NOMO-1 treated with DMSO at 0.1 percent for 48 hours (cell line): ENCODE results near the gene PSMB5.

ENCODE experiments used
- DNase-seq: peaks from one replicate; lab custom pipeline; 2025; ENCODE audit not compliant: unreplicated experiment; lab: John Stamatoyannopoulos, UW

The PSMB5 gene

DNA sequence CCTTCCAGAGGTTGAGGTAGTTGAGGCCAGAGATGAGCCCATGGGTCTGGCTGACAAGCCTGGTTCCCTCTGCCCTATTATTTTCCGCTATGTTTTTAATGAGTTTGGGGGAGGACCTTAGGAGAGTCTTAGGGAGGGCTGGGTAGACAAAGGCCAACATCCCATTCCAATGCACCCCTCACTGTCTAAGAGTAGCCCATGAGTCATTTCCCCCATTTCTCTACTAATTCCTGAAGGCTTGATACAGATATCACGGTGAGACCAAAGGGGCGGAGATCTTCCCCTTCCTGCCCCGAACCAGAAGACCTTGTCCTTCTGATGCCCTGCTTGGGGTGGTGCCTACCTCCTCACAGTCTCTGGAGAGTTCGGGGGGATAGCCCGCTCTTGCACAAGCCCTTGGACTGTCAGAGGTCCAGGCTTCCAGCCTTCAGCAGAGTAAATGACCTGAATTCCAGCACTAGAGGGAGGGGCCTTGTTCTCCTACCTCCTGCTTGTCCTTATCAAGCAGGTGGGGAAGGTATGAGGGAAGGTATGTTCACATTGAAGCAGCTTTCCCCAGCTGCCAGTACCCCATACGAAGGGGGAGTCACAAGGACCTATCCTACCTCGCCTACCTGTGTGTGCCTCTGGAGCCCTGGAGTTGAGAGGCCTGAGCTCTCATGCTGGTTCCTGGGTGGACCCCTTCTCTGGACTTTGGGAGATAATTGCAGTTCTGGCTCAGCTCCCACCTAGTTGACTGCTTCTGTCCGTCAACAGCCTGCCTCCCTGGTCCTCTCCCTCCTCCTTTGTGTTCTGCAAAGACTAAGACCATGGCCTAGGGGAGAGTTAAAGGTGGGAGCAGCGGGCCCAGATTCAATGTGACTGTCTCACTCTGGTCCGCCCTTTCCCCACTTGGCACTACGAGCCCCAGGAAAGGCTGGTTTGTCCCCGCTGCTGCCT lies 11.0 kb upstream of the PSMB5 start:
- DNase-seq = no peak

DNA sequence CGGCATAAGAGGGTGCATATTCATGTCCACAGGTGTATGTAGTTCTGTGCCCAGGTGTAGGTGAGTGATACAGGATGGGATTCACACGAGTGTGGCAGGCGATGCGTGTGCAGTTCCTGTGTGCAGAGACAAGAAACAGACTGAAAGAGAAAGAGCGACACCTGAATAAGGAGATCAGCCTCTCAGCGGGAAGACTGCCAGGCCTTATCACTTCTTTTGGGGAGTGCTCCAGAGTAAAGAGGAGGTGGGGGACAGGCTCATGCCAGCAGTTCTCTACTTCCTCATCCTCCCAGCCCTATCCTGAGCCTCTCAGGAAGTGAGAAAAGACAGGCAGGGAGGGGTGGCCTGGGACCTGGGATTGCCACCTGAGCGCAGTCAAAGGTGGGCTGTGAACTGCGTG lies 10.1 kb upstream of the PSMB5 start:
- no peak for DNase-seq

DNA sequence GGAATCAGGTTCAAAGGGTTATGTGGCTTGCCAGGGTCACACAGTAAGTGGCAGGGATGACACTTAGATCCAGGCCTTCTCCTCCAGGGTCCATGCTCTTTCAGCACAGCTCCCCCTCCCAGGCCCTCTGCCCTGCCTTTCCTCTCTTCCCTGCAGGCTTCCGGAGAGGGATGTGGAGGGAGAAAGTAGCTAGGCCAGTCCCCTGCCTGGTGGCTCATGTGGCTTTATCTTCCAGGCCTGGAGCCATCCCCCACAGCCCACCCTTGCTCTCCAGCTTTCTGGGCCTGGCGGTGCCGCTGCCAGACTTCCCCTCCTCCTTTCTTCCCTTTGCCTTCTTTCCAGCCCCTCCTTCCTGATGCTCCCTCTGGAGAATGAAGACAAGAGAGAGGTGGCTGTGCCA lies 9.1 kb upstream of the PSMB5 start:
- DNase-seq = no peak

DNA sequence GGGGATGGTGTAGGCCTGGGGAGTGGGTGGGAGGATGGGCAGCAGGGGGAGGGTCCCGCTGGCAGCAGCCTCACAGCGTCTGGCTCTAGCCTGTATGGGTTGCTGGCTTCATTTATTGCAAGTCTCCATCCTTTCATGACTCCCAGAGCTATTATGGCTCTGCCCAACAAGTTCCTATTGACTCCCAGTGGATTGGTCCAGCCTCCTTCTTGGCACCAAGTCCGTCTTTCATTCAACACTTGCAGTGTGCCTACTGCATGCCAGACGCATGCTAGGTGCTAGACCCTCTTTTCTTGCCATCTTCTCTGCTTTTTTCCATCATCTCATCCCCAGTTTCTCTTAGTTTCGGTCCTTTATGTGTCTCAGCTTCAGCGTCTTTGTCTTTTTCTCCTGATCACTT lies 8.4 kb upstream of the PSMB5 start:
- DNase-seq = no peak

DNA sequence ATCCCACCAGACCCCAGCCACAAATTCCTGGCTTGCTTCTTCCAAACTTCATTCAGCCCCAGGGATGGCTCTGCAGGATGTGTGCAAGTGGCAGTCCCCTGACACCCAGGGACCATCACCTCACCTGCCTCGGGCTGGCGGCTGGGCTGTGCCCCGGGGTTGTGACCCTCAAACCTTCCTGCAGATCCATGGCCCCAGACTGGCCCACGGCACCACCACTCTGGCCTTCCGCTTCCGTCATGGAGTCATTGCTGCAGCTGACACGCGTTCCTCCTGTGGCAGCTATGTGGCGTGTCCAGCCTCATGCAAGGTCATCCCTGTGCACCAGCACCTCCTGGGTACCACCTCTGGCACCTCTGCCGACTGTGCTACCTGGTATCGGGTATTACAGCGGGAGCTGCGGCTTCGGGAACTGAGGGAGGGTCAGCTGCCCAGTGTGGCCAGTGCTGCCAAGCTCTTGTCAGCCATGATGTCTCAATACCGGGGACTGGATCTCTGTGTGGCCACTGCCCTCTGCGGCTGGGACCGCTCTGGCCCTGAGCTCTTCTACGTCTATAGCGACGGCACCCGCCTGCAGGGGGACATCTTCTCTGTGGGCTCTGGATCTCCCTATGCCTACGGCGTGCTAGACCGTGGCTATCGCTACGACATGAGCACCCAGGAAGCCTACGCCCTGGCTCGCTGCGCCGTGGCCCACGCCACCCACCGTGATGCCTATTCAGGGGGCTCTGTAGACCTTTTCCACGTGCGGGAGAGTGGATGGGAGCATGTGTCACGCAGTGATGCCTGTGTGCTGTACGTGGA lies 7.7 kb upstream of the PSMB5 start, which contains the start of gene PSMB11:
Gene PSMB11 (plus strand): TSS at position 51 of the 804 bp plus-strand sequence. CDS start 14 bp downstream, at position 65.
- DNase-seq = no peak

DNA sequence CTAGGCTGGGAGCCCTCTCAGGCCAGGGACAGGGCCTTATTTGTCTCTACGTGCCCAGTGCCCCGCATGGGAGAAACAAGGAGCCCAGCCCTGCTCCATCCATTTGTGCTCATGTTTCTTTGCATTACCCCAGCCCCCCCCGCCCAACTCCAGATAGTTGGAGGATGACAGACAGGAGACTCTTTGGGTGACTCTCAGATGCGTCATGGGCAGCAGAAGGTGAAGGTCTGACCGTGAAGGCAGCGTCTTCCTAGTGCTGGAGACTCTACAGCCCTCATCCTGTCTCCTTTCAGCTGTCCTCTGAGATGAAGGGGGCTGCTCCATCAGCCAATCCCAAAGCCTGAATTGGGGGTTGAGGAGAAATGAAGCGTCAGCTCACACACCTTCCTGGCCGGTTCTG lies 7.0 kb upstream of the PSMB5 start:
- no peak for DNase-seq

DNA sequence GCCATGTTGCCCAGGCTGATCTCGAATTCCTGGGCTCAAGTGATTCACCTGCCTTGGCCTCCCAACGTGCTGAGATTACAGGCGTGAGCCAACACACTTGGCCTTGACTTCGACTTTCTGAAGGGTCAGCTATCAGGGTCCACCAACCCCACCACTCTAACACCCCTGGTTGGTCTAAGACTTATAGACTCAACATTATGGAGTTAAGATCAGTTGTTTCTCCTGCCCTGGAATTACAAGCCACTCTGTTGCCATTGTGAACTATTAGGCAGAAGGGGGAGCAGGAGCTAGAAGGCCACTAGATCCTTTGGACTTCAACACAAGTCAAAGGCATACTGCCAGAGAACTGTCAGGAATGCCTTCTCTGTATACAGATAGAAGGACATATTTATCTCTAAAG lies 5.4 kb upstream of the PSMB5 start:
- DNase-seq = no peak

DNA sequence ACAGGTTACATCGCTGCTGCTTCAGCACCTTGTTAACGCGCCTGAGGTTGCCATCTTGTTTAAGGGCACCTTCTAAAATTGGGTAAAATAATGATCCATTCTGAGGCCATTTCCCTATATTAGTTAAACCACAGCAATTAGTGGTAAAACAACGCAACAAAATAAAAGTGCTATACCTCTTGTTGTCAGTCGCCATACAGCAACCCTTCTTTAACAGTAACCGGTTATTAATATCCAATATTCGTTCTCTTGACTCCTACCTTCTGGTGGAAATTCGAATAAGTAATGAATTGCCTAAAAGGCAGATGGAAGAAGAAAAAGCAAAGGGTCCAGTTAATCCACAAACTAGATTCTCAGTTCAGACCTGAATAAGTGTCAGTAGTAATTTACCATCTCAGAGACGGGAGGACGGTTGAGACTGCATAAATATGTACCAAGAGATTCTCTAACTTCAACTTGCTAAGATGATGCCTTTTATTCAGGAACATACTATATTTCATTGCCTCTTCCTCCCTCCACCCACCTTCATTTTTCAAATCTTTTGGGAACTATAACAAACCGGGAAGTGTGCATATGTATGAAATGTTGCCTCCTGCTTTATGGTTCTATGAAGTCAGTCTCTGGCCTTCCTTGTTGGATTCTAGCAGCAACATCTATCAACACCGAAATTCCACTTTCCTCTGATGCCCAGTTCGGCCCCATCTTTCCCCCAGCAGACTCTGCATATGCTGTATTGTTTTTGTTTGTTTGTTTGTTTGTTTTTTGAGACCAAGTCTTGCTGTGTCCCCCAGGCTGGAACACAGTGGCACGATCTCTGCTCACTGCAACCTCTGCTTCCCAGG lies 824 bp upstream of the PSMB5 start:
- no peak for DNase-seq

DNA sequence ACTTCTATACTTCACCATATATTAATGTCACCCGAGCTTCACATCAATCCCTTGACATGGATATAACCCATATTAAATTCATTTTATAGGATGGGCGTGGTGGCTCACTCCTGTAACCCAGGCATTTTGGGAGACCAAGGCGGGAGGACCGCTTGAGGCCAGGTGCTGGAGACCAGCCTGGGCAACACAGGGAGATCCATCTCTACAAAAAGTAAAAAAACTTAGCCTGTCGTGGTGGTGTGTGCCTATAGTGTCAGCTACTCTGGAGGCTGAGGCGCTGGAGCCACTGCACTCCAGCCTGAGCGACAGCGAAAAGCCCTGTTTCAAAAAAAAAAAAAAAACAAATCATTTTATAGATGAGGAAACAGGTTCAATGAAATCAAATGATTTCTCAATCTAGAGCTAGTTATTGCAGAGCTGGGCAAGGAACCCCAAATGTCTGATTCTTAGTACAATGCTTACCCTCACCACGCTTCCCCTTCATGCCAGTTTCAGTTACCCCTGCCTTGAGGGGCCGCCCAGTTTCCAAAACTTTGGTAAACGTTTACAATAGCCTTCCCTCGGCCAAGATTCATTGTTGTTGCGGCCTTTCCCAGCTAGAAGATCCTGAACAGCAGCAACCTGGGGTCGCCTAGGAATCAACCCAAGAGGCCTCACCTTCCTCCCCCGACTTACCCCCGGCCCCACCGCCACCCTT lies 751 bp downstream of the PSMB5 start:
- no peak for DNase-seq

DNA sequence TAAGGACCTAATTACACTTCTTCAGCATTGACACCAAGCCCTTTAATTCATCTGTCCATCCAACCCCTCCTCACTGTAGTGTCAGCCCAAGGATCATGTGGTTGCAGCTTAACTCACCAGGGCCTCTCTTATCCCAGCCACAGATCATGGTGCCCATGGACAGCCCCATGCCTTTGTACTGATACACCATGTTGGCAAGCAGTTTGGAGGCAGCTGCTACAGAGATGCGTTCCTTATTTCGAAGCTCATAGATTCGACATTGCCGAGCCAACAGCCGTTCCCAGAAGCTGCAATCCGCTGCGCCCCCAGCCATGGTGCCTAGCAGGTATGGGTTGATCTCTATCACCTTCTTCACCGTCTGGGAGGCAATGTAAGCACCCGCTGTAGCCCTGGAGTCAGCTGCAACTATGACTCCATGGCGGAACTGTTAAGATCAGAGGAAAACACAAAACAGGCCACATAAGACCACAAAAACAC lies 1.4 kb downstream of the PSMB5 start:
- DNase-seq = no peak

DNA sequence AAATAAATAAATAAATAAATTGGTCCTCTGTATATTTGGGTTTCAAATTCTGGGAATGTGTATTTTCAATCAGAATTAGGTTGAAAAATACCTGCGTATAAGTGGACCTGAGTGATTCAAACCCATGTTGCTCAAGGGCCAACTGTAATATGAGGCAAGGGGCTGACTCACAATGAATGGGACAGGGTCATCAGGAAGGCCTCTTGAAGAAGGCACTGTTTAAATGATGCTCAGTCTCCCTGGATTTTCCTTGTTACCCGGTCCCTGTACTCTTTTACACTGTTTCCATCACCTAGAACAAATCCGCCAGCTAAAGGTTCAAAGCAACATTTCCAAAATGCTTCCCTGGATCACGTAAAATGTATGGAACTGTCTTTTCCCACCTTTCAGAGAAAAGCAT lies 3.8 kb downstream of the PSMB5 start:
- DNase-seq = no peak

DNA sequence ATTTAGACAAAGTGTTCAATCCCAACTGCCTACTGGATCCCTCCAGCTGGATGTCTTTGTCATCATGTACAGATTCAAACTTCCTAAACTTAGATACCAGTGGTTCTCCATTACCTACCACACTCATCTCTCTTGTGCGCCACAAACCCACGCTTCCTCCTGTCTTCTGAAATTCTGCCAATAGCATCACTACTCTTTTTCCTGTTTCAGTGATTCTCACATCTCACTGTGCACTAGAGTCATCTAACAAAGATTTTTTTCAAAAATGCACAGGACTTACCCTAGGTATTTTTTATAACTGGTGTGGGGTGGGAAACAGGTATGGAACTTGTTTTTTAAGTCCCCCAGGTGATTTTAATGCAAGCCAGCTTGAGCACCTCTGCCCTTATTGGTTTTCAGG lies 5.9 kb downstream of the PSMB5 start:
- DNase-seq = no peak

DNA sequence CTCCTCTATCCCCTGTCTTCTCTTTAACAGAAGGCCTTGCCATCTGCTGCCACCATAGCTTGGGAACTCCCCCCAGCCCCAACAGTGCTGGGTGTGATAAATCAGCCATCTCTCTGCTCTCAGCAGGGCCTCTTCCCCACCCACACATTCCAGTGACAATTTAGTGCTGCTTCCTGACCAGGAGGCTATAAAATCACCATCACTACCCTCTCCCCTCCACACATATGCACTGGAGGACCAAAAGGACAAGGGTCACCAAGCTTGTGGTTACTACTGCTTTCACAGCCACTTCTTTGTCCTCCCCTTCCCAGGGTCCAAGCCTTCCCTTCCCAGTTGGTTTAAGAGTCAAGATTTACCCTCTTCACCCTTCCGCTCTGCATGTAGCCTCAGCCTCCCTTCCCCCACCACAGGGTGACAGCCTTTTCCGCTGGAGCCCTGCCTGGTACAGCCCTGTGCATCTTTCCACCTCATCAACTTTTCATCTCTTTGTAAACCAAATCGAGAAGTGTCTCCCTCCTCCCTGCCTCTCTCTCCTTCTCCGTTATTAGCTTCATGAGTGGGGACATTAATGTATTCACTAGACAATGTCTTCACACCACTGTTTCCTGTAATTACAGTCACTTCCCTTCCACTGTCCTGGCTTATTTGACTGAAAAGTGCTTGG lies 9.4 kb downstream of the PSMB5 start:
- DNase-seq = peak; percentile 38

DNA sequence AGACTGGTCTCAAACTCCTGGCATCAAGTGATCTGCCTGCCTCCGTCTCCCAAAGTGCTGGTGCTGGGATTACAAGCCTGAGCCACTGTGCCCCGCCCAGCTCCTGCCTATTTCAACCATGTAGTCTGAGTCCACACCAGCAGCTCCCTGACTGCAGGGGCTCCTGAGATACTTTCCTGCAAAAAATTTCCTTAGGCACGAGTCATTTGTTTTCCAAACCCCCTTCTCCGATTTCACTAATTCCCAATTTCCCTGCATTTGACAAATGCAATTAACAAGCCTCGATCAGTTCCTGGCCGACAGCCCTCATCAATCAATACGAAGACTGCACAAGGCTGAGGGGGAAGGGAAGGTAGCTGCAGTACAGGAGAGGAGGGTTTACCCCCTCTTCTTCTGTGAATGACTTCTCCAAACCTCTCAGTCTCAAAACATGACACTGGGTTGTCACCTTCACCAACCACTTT lies 10.1 kb downstream of the PSMB5 start:
- no peak for DNase-seq

DNA sequence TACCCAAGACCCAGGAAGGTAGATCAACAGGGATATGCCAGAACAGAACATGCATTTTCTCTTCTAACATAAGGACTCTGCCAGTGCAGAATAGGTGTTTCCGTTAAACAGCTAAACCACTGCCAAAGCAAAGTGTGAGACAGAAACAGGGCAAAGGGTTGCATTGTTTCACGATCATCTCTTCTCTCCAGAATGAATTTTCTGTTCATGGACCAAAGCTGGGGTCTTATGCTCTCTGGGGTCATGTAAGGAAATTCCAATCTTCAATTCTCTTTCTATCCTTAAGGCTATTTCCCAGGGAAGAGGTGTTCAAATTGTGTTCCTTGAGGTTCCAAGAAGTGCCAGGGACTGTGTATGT lies 10.9 kb downstream of the PSMB5 start:
- DNase-seq = no peak

DNA sequence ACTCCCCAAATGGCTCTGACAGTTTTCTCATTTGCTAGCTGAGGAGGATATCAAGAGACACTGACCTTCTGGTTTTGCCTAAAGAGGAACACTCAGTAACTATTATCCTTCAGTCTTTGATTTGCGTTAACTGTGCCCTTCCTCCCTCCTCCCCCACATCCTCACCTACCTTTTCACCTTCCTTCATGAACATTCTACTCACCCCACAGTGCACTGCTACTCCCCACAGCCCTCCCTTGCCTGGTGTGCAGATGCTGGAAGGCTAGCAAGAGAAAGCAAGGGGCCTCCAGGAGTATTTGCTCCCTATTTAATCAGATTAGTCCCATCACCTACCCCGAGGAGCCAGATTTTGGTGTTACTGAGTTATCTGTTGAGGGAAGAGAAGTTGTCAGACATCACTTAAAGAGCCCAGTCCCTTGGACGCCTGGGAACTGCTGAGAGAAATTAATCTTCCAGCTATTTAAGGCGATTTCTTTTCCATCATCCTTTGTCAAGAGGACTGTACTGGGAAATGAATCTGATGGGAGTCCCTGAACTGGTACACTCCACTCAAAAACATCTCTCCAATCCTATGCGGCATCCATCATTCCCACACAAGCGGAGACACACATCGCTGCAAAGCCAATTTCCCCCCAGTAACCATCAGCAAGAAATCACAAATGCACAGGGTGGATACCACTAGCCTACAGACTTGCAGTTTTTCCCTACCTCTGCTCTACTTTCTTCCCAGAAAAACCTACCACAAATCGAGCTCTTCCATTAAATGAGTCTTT lies 11.5 kb downstream of the PSMB5 start:
- DNase-seq = no peak

DNA sequence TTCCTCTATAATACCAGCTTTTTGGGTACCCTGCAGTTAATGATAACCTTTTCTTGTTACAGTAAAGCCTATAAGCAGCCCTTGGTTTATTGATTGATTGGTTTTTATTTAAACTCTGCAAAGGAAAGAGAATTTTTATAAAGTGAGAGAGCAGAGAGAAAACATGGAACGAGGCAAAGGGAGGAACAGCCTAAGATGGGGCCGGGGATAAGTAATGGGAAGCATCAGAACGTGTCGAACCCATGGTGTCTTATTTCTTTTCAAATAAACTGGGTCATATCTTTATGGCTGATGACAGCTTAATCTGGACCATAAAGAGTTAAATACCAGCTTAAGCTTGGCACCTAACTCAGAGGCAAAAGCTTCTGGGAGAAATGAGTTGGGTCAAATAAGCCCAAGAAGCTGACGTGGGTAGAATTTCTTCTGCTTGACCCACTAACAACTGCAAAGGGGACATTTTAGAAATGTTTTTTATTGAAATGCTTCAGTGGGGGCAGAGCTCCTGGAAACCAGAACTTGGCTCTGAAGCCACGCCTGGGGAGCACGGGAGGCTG lies 12.7 kb downstream of the PSMB5 start:
- DNase-seq = no peak

DNA sequence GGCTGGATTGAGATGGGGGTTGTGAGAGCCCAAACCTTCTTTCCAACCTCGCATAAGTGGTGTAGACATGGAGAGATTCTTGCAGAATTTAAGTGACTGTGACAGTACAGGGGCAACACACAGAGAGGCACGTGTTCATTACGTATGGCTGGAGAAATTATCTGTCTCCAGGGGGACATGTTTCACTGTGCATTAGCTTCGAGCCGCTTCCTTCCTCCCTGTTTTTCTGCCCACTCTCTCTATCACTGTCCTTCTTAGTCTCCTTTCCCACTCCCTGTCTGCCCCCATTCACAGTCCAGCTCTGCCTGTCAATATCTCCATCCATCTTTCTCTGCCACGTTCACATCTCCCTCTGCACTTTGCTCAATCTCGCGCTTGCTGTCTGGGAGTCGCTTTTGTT lies 13.3 kb downstream of the PSMB5 start:
- no peak for DNase-seq
